T-helper 1 cell treated with Interleukin-12 subunit alpha and Interleukin-12 subunit beta and Interleukin-4 antibody, amounts not matched to agents 30 μg/mL and 1 μg/mL, for 36 hours (primary cell): ENCODE data around the gene DDA1.

ENCODE experiments used
- H3K27ac Mint-ChIP-seq: one replicate; pipeline ENCODE4 v1.8.0; 2021; ENCODE audit warnings: mild to moderate bottlenecking, mixed read lengths
- H3K27me3 Mint-ChIP-seq: one replicate; pipeline ENCODE4 v1.8.0; 2021; ENCODE audit warnings: low read depth, mixed read lengths
- H3K36me3 Mint-ChIP-seq: one replicate; pipeline ENCODE4 v1.8.0; 2021; ENCODE audit warnings: low read depth, mixed read lengths
- H3K4me1 Mint-ChIP-seq: one replicate; pipeline ENCODE4 v1.8.0; 2021; ENCODE audit warnings: low read depth, mixed read lengths
- H3K4me3 Mint-ChIP-seq: one replicate; pipeline ENCODE4 v1.8.0; 2021; ENCODE audit warnings: mild to moderate bottlenecking, moderate library complexity, mixed read lengths
- H3K9me3 Mint-ChIP-seq: one replicate; pipeline ENCODE4 v1.8.0; 2021; ENCODE audit warnings: mixed read lengths

Gene DDA1

DNA sequence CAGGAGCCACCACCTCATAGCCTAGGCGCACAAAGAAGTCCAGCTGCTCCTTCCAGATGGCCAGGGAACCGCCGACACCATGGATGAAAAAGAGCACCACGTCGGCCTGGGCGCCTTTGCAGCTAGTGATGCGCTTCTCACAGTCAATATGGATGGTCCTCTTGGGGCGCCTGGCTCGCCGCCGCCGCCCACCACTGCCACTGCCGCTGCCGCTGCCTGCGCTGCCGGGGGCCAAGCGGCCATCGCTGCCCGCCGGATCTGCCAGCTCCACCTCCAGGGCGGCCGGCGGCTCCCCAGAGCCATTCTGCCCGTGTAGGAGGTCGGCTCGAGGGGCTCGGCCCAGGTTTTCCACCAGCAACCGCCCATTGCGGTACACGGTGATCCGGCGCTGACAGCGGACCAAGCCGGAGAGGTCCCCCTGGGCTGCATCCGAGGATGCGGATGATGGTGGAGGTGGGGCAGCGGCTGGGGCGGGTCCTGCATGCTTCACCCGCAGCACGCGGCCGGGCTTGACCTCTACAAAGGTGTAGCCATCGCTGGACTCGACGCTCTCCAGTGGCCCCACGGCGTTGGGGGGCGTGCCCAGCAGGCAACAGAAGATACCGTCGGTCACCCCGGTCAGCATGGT, 8.3 kb upstream of the DDA1 start:
- H3K36me3 Mint-ChIP-seq = peaks cover 3% of the 10 kb centered on the region
- no peak overlapping the region for H3K27ac Mint-ChIP-seq
- no peaks in the 10 kb centered on the region for H3K27me3 Mint-ChIP-seq
- H3K4me1 Mint-ChIP-seq = peaks cover 20% of the 10 kb centered on the region
- H3K9me3 Mint-ChIP-seq = no peaks in the 10 kb centered on the region
- peak overlapping the region; percentile 71 for H3K4me3 Mint-ChIP-seq

DNA sequence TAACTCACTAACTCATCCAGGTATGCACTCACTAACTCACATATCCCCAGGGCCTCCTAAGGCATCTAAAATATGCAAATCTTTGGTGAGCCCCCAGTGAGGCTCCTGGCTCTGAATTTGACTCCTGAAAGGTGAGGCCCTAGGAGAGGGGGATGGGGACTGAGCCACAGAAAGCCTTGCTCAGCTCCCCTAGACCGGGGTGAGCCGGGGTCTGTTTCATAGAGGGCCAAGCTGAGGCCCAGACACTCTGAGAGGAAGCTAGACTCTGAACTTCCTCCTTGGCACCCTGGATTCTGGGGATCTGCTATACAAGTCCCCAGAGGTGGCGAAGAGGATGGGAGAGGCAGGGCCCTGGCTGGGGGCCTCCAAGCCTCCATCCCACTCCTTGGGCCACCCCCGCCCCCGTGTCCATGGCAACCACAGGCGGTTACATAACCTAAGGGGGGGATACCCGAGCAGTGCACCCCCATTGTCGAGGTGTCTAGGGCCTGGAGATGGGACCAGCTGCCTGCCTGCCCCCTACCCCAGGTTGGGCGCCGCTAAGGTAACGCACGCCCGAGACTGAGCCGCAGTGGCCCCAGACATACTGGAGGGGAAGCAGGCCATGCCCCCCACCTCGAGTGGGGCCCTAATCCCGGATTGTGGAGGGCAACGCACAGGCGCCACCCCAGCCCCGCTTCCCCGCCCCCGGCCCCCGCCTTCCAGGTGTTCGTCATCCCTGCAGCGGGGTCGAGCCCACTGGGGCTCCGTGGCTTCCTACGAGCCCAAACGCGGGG, 6.8 kb upstream of the DDA1 start:
- Mint-ChIP-seq H3K27ac (no peak overlapping the region), H3K9me3 (no peaks in the 10 kb centered on the region), H3K36me3 (peaks cover 3% of the 10 kb centered on the region), H3K27me3 (no peaks in the 10 kb centered on the region), H3K4me3 (peak overlapping the region; percentile 69), H3K4me1 (peaks cover 28% of the 10 kb centered on the region)

DNA sequence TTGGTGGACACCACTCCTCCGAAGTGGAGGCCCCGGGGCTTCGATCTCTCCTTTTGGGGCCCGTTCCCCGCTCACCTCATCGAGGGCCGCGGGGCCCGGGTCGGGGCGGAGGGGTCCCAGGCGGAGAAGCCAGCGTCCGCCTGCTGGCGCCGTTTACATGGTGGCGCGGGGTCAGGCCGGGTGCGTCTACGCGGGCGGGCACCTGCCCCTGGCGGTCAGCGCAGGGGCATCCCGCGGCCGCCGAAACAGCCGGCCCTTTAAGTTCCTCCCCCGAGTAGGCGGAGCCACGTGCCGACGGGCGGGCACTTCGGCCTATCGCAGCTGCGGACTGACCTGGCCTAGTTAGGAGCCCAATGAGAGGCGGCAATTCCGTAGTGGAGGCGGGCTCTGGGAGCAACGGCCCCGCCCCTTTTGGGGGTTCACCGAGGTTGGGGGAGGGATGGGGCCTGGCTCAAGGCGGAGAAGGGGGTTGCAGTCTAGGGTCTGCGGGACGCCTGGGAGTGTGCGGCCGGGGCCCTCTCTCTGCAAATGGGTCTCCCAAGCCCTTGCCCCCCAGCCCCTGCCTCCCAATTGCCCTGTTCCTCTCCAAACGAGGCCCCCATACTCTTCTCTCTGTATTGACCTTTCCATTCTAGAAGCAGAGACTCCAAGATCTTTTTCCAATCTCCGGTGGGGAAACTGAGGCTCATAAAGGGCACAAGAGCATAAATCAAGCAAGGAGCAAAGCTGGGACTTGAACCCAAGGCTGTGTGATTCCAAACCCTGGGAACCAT, 6.0 kb upstream of the DDA1 start, which contains the start of gene ABHD8:
Gene ABHD8 (minus strand): TSS at position 259 of the 773 bp plus-strand sequence. CDS start 1,809 bp downstream, outside the sequence.
- no peaks in the 10 kb centered on the region for H3K27me3 Mint-ChIP-seq
- H3K4me3 Mint-ChIP-seq = peak within 1 kb of the TSS; percentile 69
- no peaks in the 10 kb centered on the region for H3K9me3 Mint-ChIP-seq
- H3K4me1 Mint-ChIP-seq = peaks cover 33% of the 10 kb centered on the region
- H3K36me3 Mint-ChIP-seq = peaks cover 3% of the 10 kb centered on the region
- H3K27ac Mint-ChIP-seq = peak within 1 kb of the TSS; percentile 55

DNA sequence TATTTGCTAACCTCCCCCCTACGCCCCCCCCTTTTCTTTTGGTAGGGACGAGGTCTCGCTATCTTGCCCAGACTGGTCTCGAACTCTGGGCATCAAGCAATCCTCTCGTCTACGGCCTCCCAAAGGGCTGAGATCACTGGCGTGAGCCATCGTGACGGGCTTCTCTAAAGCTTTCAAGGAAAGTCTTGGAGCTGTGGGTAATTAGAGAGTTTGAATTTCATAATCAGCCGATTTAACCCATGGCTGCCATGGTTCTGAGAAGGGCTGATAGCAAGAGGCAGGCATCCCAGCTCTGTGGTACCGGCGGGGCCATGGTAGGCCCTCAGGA, 5.5 kb upstream of the DDA1 start:
- Mint-ChIP-seq H3K27me3 (no peaks in the 10 kb centered on the region), H3K27ac (no peak overlapping the region), H3K4me1 (peaks cover 33% of the 10 kb centered on the region), H3K36me3 (peaks cover under 1% of the 10 kb centered on the region), H3K9me3 (no peaks in the 10 kb centered on the region), H3K4me3 (peak overlapping the region; percentile 61)

DNA sequence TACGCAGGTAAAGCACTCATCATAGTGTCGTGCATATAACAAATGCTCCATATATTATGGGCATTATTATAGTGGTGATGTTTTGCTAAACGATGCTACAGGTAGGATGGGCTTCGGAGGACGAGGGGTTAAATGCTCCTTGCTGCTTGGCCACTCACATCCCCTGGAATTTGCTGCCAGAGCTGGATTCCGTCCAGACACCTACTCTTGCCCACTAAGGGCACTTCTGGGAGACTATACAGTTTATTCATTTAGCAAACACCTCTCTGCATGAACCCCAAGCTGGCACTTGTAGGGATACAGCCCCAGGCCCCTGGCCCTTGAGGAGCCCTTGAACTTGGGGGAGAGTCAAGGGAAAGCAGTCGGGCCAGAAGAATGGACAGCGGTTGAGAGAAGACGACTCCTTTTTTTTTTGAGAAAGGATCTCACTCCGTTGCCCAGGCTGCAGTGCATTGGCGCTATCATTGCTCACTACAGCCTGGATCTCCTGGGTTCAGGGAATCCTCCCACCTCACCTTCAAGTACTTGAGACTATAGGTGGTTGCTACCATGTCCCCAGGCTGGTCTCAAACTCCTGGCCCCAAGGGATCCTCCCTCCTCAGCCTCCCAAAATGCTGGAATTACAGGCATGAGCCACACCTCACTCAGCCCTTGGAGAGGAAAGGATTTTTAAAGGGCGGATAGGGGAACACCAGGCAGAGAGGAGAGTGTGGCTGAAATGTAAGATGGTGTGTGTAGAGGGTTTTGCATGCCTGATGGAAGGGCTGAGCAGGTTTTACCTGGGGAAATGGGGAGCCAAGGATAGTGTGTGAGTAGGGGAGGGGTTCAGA, 4.8 kb upstream of the DDA1 start:
- H3K9me3 Mint-ChIP-seq = no peaks in the 10 kb centered on the region
- peaks cover 4% of the 10 kb centered on the region for H3K36me3 Mint-ChIP-seq
- peaks cover 38% of the 10 kb centered on the region for H3K4me1 Mint-ChIP-seq
- peak overlapping the region; percentile 77 for H3K27ac Mint-ChIP-seq
- H3K4me3 Mint-ChIP-seq = peak overlapping the region; percentile 88
- H3K27me3 Mint-ChIP-seq = no peaks in the 10 kb centered on the region

DNA sequence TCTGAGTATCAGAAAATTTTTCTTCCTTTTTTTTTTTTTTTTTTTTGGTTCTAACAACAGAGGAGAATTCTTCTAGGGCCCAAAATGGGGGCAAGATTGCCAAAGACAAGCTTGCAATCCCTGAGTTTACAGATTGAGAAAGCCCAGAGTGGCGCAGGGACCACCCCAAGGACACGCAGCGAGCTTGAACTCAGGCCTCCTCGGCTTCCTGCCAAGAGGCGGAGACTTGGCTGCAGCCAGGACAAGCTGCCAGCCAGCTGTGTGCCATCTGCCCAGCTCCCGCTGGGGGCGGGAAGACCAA, 4.2 kb upstream of the DDA1 start:
- Mint-ChIP-seq H3K27ac (peak overlapping the region; percentile 77), H3K4me1 (peaks cover 40% of the 10 kb centered on the region), H3K36me3 (peaks cover 4% of the 10 kb centered on the region), H3K9me3 (no peaks in the 10 kb centered on the region), H3K4me3 (peak overlapping the region; percentile 88), H3K27me3 (no peaks in the 10 kb centered on the region)

DNA sequence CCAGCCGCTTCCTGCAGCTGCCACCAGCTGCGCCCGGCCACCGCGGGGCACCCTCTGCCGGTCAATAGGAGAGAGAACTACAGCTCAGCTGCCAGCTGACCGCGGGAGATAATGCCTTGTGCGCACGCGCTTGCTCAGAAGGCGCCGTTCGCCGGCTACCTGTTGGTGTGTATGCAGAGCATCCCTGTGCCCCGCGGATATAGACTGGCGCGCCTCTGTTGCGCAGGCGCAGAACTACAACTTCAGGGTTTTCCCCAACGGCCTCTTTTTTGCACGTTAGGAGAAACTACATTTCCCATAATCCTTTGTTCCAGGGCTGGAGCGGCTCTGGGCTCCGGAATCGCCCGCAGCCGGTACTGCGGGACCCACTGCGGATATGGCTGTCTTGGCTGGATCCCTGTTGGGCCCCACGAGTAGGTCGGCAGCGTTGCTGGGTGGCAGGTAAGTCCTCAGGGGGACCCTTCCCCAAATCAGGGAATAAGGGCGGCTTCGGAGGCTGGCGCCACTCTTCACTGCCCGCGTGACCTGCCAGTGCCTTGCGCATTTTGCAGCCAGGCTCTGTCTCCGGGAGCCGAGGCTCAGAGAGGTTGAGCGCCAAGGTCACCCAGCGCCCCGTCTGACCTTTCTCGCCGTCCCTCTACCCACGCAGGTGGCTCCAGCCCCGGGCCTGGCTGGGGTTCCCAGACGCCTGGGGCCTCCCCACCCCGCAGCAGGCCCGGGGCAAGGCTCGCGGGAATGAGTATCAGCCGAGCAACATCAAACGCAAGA, 3.7 kb upstream of the DDA1 start, which contains the start of gene MRPL34:
Gene MRPL34 (plus strand): TSS at position 356 of the 768 bp plus-strand sequence. CDS start 21 bp downstream, at position 377.
- Mint-ChIP-seq H3K36me3 (peaks cover 4% of the 10 kb centered on the region), H3K9me3 (no peaks in the 10 kb centered on the region), H3K27ac (peak within 1 kb of the TSS; percentile 77), H3K4me3 (peak within 1 kb of the TSS; percentile 88), H3K4me1 (peaks cover 45% of the 10 kb centered on the region), H3K27me3 (no peaks in the 10 kb centered on the region)

DNA sequence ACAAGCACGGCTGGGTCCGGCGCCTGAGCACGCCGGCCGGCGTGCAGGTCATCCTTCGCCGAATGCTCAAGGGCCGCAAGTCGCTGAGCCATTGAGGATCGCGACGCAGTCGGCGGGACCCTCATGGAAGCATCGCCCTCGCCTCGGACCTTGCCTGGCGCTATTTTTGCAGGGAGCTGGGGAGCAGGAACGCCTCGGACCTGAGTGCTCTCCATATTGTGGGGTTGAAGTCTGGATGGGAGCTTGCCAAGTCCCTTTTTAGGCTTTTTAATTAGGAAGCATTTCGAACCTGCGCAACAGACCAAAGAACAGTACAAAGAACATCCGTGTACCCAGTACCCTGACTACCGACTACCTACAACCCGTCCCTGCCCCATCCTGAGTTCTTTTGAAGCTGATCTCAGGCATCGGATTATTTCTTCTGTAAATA, 3.1 kb upstream of the DDA1 start:
- H3K4me3 Mint-ChIP-seq = peak overlapping the region; percentile 88
- peaks cover 4% of the 10 kb centered on the region for H3K36me3 Mint-ChIP-seq
- peaks cover 47% of the 10 kb centered on the region for H3K4me1 Mint-ChIP-seq
- no peaks in the 10 kb centered on the region for H3K27me3 Mint-ChIP-seq
- H3K27ac Mint-ChIP-seq = peak overlapping the region; percentile 77
- H3K9me3 Mint-ChIP-seq = no peaks in the 10 kb centered on the region

DNA sequence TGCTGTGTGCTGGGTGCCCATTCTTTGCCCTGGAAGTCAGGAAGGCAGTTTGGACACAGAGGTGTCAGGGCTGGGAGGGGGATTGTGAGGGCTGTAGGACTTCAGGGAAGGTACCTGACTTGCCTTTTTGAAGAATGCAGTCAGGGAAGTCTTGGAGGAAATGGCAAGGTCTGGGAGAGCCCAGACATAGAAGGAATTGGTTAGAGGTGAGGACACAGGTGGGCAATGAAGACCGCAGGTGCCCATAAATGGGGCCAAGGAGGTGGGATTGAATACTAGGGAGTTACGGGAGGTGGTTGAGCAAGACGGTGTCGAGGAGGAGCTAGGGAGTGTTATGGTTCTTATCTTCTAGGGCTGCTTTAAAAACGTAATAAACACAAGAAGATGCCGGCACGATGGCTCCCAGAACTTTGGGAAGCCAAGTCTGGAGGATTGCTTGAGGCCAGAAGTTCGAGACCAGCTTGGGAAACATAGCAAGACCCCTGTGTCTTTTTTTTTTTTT, 1.4 kb upstream of the DDA1 start:
- Mint-ChIP-seq H3K27ac (peak overlapping the region; percentile 77), H3K4me1 (peaks cover 45% of the 10 kb centered on the region), H3K9me3 (no peaks in the 10 kb centered on the region), H3K36me3 (peaks cover 4% of the 10 kb centered on the region), H3K4me3 (peak overlapping the region; percentile 71), H3K27me3 (no peaks in the 10 kb centered on the region)

DNA sequence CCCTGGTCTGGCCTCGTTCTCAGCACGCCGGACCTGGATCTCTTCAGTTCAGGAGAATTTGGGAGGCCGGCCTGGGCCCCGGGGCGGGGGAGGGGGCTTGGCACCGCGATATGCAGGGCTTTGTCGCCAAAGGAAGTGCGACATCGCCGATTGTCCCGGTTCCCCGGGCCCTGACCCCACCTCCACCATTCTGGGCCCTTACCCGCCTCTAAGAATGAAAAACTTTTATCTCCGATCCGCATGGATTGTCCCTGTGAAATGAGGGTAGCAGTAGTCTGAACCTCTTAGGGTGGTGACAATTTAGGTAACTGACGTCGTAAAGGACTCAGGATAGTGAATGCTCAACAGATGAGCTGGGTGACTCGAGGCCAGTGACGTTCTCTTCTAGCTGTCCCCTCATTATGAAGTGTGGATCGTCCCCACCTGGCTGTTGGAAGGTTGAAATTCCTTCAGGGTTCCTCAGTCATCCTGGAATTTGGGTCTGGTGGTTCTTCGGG, 650 bp downstream of the DDA1 start:
- Mint-ChIP-seq H3K27ac (peak overlapping the region; percentile 95), H3K4me3 (peak overlapping the region; percentile 97), H3K36me3 (peaks cover 10% of the 10 kb centered on the region), H3K27me3 (no peaks in the 10 kb centered on the region), H3K4me1 (peaks cover 37% of the 10 kb centered on the region), H3K9me3 (no peaks in the 10 kb centered on the region)

DNA sequence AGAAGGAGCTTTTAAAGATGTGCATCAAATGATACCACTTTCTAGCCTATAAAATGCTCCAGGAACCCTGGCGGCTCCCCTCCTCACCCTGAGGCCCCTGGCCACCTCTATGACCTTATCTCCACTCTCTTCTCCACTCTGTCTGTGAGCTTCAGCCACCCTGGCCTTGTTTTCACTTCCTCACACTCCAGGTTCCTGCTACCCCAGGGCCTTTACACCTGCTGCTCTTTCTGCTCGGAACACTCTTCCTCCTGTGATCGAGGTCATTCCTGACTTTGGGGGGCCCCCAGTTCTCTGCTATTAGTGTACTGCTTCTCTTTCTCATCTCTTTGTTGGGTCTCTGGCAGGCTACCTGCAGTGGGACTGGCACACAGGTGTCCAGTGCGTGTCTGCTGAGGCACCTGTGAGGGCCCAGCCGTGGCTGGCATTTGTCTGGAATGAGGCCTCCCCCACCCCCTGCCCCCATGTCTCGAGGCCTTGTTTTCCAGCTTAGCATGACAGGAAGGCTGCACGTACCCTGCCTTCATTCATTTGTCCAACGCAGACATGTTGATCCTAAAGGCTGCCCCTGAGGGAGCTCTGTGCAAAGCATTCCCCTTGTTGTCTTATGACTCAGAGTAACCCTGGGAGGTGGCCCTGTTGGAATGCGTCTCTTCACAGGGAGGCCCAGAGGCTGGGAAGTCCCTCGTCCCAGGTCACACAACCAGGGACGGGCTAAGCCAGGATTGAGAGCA, 2.3 kb downstream of the DDA1 start:
- H3K27me3 Mint-ChIP-seq = no peaks in the 10 kb centered on the region
- H3K9me3 Mint-ChIP-seq = no peaks in the 10 kb centered on the region
- peak overlapping the region; percentile 25 for H3K4me3 Mint-ChIP-seq
- H3K36me3 Mint-ChIP-seq = peaks cover 19% of the 10 kb centered on the region
- no peak overlapping the region for H3K27ac Mint-ChIP-seq
- H3K4me1 Mint-ChIP-seq = peaks cover 35% of the 10 kb centered on the region

DNA sequence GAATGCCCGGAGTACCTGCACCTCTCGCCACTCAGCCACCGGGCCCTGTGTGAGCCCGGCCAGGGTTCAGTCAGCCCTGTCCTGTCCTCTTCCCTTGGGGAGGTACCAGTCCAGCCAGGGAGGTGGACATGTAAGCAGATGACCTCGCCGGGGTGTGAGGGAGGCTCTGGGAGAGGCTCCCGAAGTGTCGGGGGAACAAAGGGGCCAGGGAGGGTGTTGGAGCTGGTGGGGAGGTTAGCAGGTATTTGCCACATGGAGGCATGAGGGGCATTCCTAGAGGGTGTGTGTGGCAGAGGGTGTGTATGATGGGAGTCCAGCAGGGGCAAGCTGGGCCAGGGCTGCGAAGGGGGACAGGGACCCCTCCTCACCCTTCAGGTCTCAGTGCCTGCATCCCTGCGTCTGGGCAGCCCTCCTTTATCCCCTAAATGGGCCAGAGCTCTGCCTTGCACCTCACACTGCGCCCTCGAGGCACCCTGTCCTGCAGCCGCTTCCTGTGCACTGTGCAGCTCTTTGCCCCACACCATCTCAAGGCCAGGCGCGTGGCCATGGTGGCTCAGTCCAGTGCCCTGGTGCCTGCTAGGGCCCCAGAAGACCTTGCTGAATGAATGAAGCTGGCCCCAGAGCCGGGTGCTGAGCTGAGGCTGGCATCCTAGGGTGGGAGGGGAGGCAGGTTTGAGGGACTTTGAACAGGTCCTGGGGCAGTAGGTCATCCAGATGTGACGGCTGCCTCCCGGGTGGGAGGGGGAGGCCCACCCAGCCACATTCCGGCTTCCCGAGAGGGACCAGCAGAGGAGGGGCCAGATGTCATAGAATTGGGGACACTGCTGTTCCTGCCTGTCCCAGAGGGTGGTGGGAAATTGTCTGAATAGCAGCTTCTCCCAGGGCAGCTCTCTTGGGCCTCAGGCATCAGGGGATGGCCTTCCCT, 3.1 kb downstream of the DDA1 start:
- H3K4me3 Mint-ChIP-seq = no peak overlapping the region

More for the DNA sequence above, 3.1 kb downstream of the DDA1 start:
- Mint-ChIP-seq H3K36me3 (peaks cover 19% of the 10 kb centered on the region), H3K9me3 (no peaks in the 10 kb centered on the region), H3K27me3 (no peaks in the 10 kb centered on the region), H3K4me1 (peaks cover 33% of the 10 kb centered on the region), H3K27ac (no peak overlapping the region)
